K562 (cell line): ENCODE results near the gene PLSCR3. TPM values are rescaled to one million over a fixed set of nuclear protein-coding genes. Genes with fewer than 3 reads are reported as not detected.
"Not testable (repeated sequence)": the region's sequence is repeated elsewhere in the genome, so short reads cannot be mapped to it uniquely, and the experiment has no call there.

ENCODE experiments used
- ATAC-seq: fragments of 200-7000 bp; cut with Tn5 transposase; 3 replicates; pipeline ENCODE4 v1.9.1; 2020; ENCODE audit warnings: moderate library complexity
- BruUV-seq: library from RNA; stranded (reverse); fragments of 400-500 nt; replicated peaks from 2 replicates; lab custom pipeline; 2021; lab: Mats Ljungman, UMichigan
- CTCF ChIA-PET: fragments of 300-600 bp; formaldehyde crosslinking; extraction: SDS; loops from one replicate; lab custom pipeline; 2021; ENCODE audit warnings: low intra/inter-chr PET ratio; lab: Yijun Ruan, JAX
- POLR2A ChIA-PET: fragments of 300-600, 350-650 bp; sonication (Branson Sonifier 250); formaldehyde crosslinking; extraction: SDS; loops from one replicate; lab custom pipeline; 2021; ENCODE audit warnings: antibody characterized with exemption, inconsistent platforms; lab: Yijun Ruan, JAX
- DNase-seq, 4 experiments: peaks; one replicate each; pipeline versions ENCODE4 v3.0.0 to v3.0.0-alpha.2; 2011 to 2018; ENCODE audit warnings: low spot score in 3 of 4, mixed read lengths in 3 of 4; ENCODE audit errors: extremely low read depth in 1 of 4
- FAIRE-seq: peaks from 2 replicates; lab custom pipeline; 2011; peaks lifted over from hg19 to GRCh38; lab: Jason Lieb, UNC
- H2AFZ ChIP-seq: 2 replicates; pipeline ENCODE4 v1.6.0; 2011; ENCODE audit warnings: low read depth, low read length, control low read depth, inconsistent platforms
- H3K27ac ChIP-seq: fragments of 200-600 bp; 3 replicates; pipeline ENCODE4 v1.8.0; 2011; ENCODE audit warnings: low read depth, mild to moderate bottlenecking, control low read depth, inconsistent platforms, low read length, moderate library complexity, mixed read lengths; ENCODE audit errors: extremely low read depth
- H3K27me3 ChIP-seq, 2 experiments: fragments of 300-600 bp in 1 of 2; 2 replicates in 1 of 2; 3 replicates in 1 of 2; pipeline versions ENCODE4 v1.6.0 to v1.8.0; 2011; ENCODE audit warnings: inconsistent platforms in 2 of 2, low read length in 2 of 2, mild to moderate bottlenecking in 1 of 2, mixed read lengths in 1 of 2, moderate library complexity in 1 of 2; ENCODE audit not compliant: control insufficient read depth in 2 of 2, insufficient read depth in 2 of 2
- H3K36me3 ChIP-seq: fragments of 300-600 bp; 3 replicates; pipeline ENCODE4 v1.8.0; 2011; ENCODE audit warnings: mild to moderate bottlenecking, low read length, inconsistent platforms; ENCODE audit not compliant: control insufficient read depth, insufficient read depth
- H3K4me1 ChIP-seq, 2 experiments: fragments of 200-600 bp in 1 of 2; replicated peaks in 1 of 2; 2 replicates in 1 of 2; 3 replicates in 1 of 2; pipeline versions ENCODE4 v1.5.1 to v1.8.0; 2011; ENCODE audit warnings: inconsistent platforms in 2 of 2, low read length in 2 of 2, mild to moderate bottlenecking in 1 of 2, mixed read lengths in 1 of 2, moderate library complexity in 1 of 2; ENCODE audit not compliant: control insufficient read depth in 2 of 2, insufficient read depth in 2 of 2
- H3K4me2 ChIP-seq: 2 replicates; pipeline ENCODE4 v1.6.1; 2011; ENCODE audit warnings: low read length, control low read depth, inconsistent platforms, mixed read lengths; ENCODE audit not compliant: insufficient read depth
- H3K4me3 ChIP-seq: fragments of 200-600 bp; sonication (generic), shearing (Covaris generic); 2 replicates; pipeline ENCODE4 v1.5.1; 2016; ENCODE audit warnings: control low read depth, inconsistent platforms
- H3K79me2 ChIP-seq: fragments of 200-600 bp; 3 replicates; pipeline ENCODE4 v1.8.0; 2011; ENCODE audit warnings: low read length, inconsistent platforms; ENCODE audit not compliant: control insufficient read depth, insufficient read depth
- H3K9ac ChIP-seq, 2 experiments: 2 replicates each; pipeline versions ENCODE4 v1.6.0 to v1.6.1; 2011; ENCODE audit warnings: low read depth in 2 of 2, low read length in 2 of 2, control low read depth in 1 of 2, inconsistent platforms in 1 of 2, mild to moderate bottlenecking in 1 of 2, mixed read lengths in 1 of 2; ENCODE audit not compliant: insufficient read depth in 1 of 2
- H3K9me1 ChIP-seq: one replicate; pipeline ENCODE4 v1.6.0; 2011; ENCODE audit warnings: inconsistent platforms, mild to moderate bottlenecking, low read length, moderate library complexity; ENCODE audit not compliant: control insufficient read depth, insufficient read depth
- H3K9me3 ChIP-seq: replicated peaks from 2 replicates; pipeline ENCODE4 v1.5.1; 2011; ENCODE audit warnings: low read depth, low read length, inconsistent platforms; ENCODE audit not compliant: control insufficient read depth, insufficient read depth
- H4K20me1 ChIP-seq: replicated peaks from 2 replicates; pipeline ENCODE4 v1.6.1; 2011; ENCODE audit warnings: low read length, inconsistent platforms, mixed read lengths; ENCODE audit not compliant: control insufficient read depth, insufficient read depth
- CREBBP ChIP-seq: IDR thresholded peaks from one replicate; pipeline ENCODE4 v1.6.1; 2012; ENCODE audit warnings: low read depth, mild to moderate bottlenecking, control low read depth, inconsistent platforms, low read length
- MAFK ChIP-seq: IDR thresholded peaks from 2 replicates; pipeline ENCODE4 v1.6.1; 2011; ENCODE audit warnings: low read length, improper control_type of control experiment
- PYGO2 ChIP-seq: fragments of 450-650 bp; IDR thresholded peaks from 2 replicates; pipeline ENCODE4 v1.6.1; 2016; ENCODE audit warnings: mild to moderate bottlenecking, missing genetic modification characterization, moderate library complexity, missing compliant biosample characterization
- RAD51 ChIP-seq: fragments of 450-650 bp; IDR thresholded peaks from 2 replicates; pipeline ENCODE4 v1.7.1; 2016; ENCODE audit warnings: low read depth, mild to moderate bottlenecking, borderline replicate concordance
- SRSF7 ChIP-seq: fragments of 200-400 bp; formaldehyde crosslinking; optimal IDR thresholded peaks from 2 replicates; pipeline ENCODE3; 2017; ENCODE audit warnings: mild to moderate bottlenecking, low read depth, low read length
- SUPT5H ChIP-seq: fragments of 450-650 bp; IDR thresholded peaks from 2 replicates; pipeline ENCODE4 v1.6.1; 2016
- WGBS: fragments of 100-300 bp; shearing (Covaris generic); methylation state at CpG from one replicate; pipeline ENCODE4 v1.1.6; 2016; ENCODE audit warnings: low coverage, mixed read lengths; ENCODE audit not compliant: insufficient coverage; ENCODE audit errors: missing lambda C conversion rate; 5-methylcytosine and 5-hydroxymethylcytosine counted together
- in situ Hi-C: fragments of 300-500 bp; cut with MboI; formaldehyde crosslinking; loops from 4 replicates; pipeline ENCODE4 v1.15.0; 2018; ENCODE audit warnings: inconsistent platforms, mixed read lengths
- intact Hi-C: fragments of 100-400 bp; cut with micrococcal nuclease; formaldehyde crosslinking; loops from 2 replicates; pipeline ENCODE4 v1.14.2; 2022
- polyA plus RNA-seq, 8 experiments: library from polyadenylated mRNA; depleted of rRNA in 4 of 8; stranded (reverse) in 5 of 8; unstranded in 3 of 8; fragments of >200 nt; fragmentation: Nextera tagmentation in 2 of 8; fragmentation: Illumina TruSeq in 1 of 8; extraction: Ambion mirVana in 2 of 8; extraction: Trizol in 1 of 8; gene quantifications; 2 replicates each; pipeline versions ENCODE4 v1.2.1 to v1.2.3, GENCODE V29; 2011 to 2014; ENCODE audit warnings: inconsistent platforms in 1 of 8, missing spikeins in 1 of 8
- total RNA-seq, 7 experiments: library from RNA; depleted of rRNA in 6 of 7; stranded (reverse); fragments of >200 nt in 6 of 7; fragmentation: Illumina TruSeq in 2 of 7; extraction: Trizol in 2 of 7; gene quantifications; 2 replicates each; pipeline versions ENCODE4 v1.2.1 to v1.2.3, GENCODE V29; 2011 to 2021; ENCODE audit warnings: low replicate concordance in 1 of 7

Gene PLSCR3
- total and polyA plus RNA-seq, 9 of the 15 experiments (the other 6 are each of a cell fraction or from before 2014, with no cell fraction given): 3.2 to 16.8 (median 4.5) TPM

- no peaks in the 10 kb centered on the region for H3K36me3 ChIP-seq
- no peaks in the 10 kb centered on the region for H3K79me2 ChIP-seq
- no peaks in the 10 kb centered on the region for H4K20me1 ChIP-seq
- H3K9me1 ChIP-seq: no peaks in the 10 kb centered on the region
- no TSS peak for BruUV-seq
- H3K4me3 ChIP-seq: no peak overlapping the region
- ATAC-seq: no peak
- no peak for DNase-seq
- intact Hi-C loops: no loop called here
- no peak overlapping the region for H3K9ac ChIP-seq
- peaks cover 3 to 4% of the 10 kb centered on the region in 2 experiments; a peak in 1 of 5 replicates for H3K27me3 ChIP-seq
- 8% methylated on average over 5 of the region's 5 CpGs for WGBS
- no peaks in the 10 kb centered on the region; a peak in 1 of 5 replicates for H3K4me1 ChIP-seq
- no peak for FAIRE-seq
- POLR2A ChIA-PET: no interaction called here
- H3K4me2 ChIP-seq: no peak overlapping the region
- in situ Hi-C loops: no loop called here
- no peak overlapping the region for H3K27ac ChIP-seq
- no peaks in the 10 kb centered on the region for H3K9me3 ChIP-seq
- no peak overlapping the region for H2AFZ ChIP-seq
- TF ChIP-seq SUPT5H (no peak), CREBBP (no peak), PYGO2 (no peak), SRSF7 (no peak), MAFK (no peak), RAD51 (no peak)
- CTCF ChIA-PET: no interaction called here
These were observed 24.5 kb downstream of the PLSCR3 start for GRCh38 chr17:7369825-7370224.

- not testable (repeated sequence) for H3K36me3 ChIP-seq
These were observed 25.7 kb downstream of the PLSCR3 start for GRCh38 chr17:7368599-7368994.

More at GRCh38 chr17:7368599-7368994, 25.7 kb downstream of the PLSCR3 start:
- DNase-seq, BruUV-seq, CTCF ChIA-PET, ATAC-seq, H3K4me1 ChIP-seq, H3K9me3 ChIP-seq, H3K4me3 ChIP-seq, H3K27ac ChIP-seq, H2AFZ ChIP-seq, H3K9me1 ChIP-seq, H3K9ac ChIP-seq, FAIRE-seq, H3K79me2 ChIP-seq, H4K20me1 ChIP-seq, H3K4me2 ChIP-seq, intact Hi-C loops, in situ Hi-C loops, H3K27me3 ChIP-seq: not testable (repeated sequence)
- POLR2A ChIA-PET: interaction anchor here (0.6 to 1.1 kb wide), 4 partner anchors 12 to 246 kb away, joined by 3 to 4 read pairs (median 3); partner anchors contain the start of gene POLR2A
- whole genome bisulfite sequencing: 25% methylated on average over 3 of the region's 5 CpGs
